Activated CD8-positive, alpha-beta T cell treated with anti-CD3 and anti-CD28 coated beads, Interleukin-2, amount 10 ng/mL, durations not matched to agents 7 days and 5 days (primary cell): ENCODE data around the gene OR51L1. TPM values are rescaled to one million over a fixed set of nuclear protein-coding genes. Genes with fewer than 3 reads are reported as not detected.

Source experiments
- ATAC-seq: fragments of 150-1000 bp; cut with Tn5 transposase; one replicate; pipeline ENCODE4 v1.10.0; 2021; ENCODE audit warnings: moderate library complexity
- CTCF ChIA-PET: fragments of 350-600 bp; sonication (Branson Sonifier 250); formaldehyde crosslinking; loops from one replicate; lab custom pipeline; 2021; ENCODE audit warnings: antibody characterized with exemption; lab: Charles Lee
- POLR2A ChIA-PET: fragments of 350-600 bp; sonication (Branson Sonifier 250); formaldehyde crosslinking; loops from one replicate; lab custom pipeline; 2021; ENCODE audit warnings: antibody characterized with exemption; lab: Charles Lee
- DNase-seq: peaks from one replicate; pipeline ENCODE4 v3.0.0-alpha.2; 2020
- H3K27ac Mint-ChIP-seq: one replicate; pipeline ENCODE4 v1.8.0; 2021; ENCODE audit warnings: mild to moderate bottlenecking, mixed read lengths
- H3K27me3 Mint-ChIP-seq: one replicate; pipeline ENCODE4 v1.8.0; 2021; ENCODE audit warnings: low read depth, mixed read lengths
- H3K36me3 Mint-ChIP-seq: one replicate; pipeline ENCODE4 v1.8.0; 2021; ENCODE audit warnings: low read depth, mixed read lengths
- H3K4me1 Mint-ChIP-seq: one replicate; pipeline ENCODE4 v1.8.0; 2021; ENCODE audit warnings: low read depth, mixed read lengths
- H3K4me3 Mint-ChIP-seq: one replicate; pipeline ENCODE4 v1.8.0; 2021; ENCODE audit warnings: mild to moderate bottlenecking, mixed read lengths
- H3K9me3 Mint-ChIP-seq: one replicate; pipeline ENCODE4 v1.8.0; 2022; ENCODE audit warnings: mixed read lengths; ENCODE audit not compliant: insufficient read depth
- total RNA-seq, 2 experiments: library from RNA; stranded (reverse); gene quantifications; one replicate each; pipeline ENCODE4 v1.2.3, GENCODE V29; 2021

OR51L1 gene
- total RNA-seq, 2 experiments from 2014 or later = not detected

- DNase-seq = no peak
- ATAC-seq = no peak
- ChIA-PET CTCF (no interaction called here), POLR2A (no interaction called here)
- Mint-ChIP-seq H3K4me3 (no peak overlapping the region), H3K27ac (no peak overlapping the region), H3K4me1 (no peaks in the 10 kb centered on the region), H3K27me3 (no peaks in the 10 kb centered on the region), H3K36me3 (no peaks in the 10 kb centered on the region), H3K9me3 (no peaks in the 10 kb centered on the region)
Observed at GRCh38 chr11:5007561-5007960, 12.9 kb downstream of the OR51L1 start.

GRCh38 chr11:5011254-5011653, 16.6 kb downstream of the OR51L1 start:
- Mint-ChIP-seq H3K36me3 (no peaks in the 10 kb centered on the region), H3K4me1 (no peaks in the 10 kb centered on the region), H3K9me3 (no peaks in the 10 kb centered on the region), H3K27me3 (no peaks in the 10 kb centered on the region), H3K27ac (no peak overlapping the region), H3K4me3 (no peak overlapping the region)
- POLR2A ChIA-PET = no interaction called here
- ATAC-seq = no peak
- CTCF ChIA-PET = no interaction called here
- DNase-seq = no peak

- DNase-seq = no peak
- ChIA-PET CTCF (no interaction called here), POLR2A (no interaction called here)
- no peaks in the 10 kb centered on the region for H3K27me3 Mint-ChIP-seq
- no peaks in the 10 kb centered on the region for H3K36me3 Mint-ChIP-seq
- H3K4me3 Mint-ChIP-seq = no peak overlapping the region
- no peak for ATAC-seq
- H3K27ac Mint-ChIP-seq = no peak overlapping the region
- no peaks in the 10 kb centered on the region for H3K9me3 Mint-ChIP-seq
- H3K4me1 Mint-ChIP-seq = no peaks in the 10 kb centered on the region
Observed at GRCh38 chr11:5013012-5013411, 18.4 kb downstream of the OR51L1 start.

GRCh38 chr11:5021996-5022395, 27.3 kb downstream of the OR51L1 start:
- Mint-ChIP-seq H3K4me1 (no peaks in the 10 kb centered on the region), H3K9me3 (peaks cover 4% of the 10 kb centered on the region), H3K36me3 (no peaks in the 10 kb centered on the region), H3K27ac (no peak overlapping the region), H3K27me3 (no peaks in the 10 kb centered on the region), H3K4me3 (no peak overlapping the region)
- DNase-seq (no peak), ATAC-seq (no peak)
- ChIA-PET POLR2A (no interaction called here), CTCF (no interaction called here)

GRCh38 chr11:5036669-5037068, 42.0 kb downstream of the OR51L1 start:
- Mint-ChIP-seq H3K4me1 (no peaks in the 10 kb centered on the region), H3K36me3 (no peaks in the 10 kb centered on the region), H3K27ac (no peak overlapping the region), H3K27me3 (no peaks in the 10 kb centered on the region), H3K4me3 (no peak overlapping the region), H3K9me3 (no peaks in the 10 kb centered on the region)
- DNase-seq (no peak), ATAC-seq (no peak)
- ChIA-PET POLR2A (no interaction called here), CTCF (no interaction called here)

GRCh38 chr11:5037926-5038325, 43.3 kb downstream of the OR51L1 start:
- no peaks in the 10 kb centered on the region for H3K4me1 Mint-ChIP-seq
- no peaks in the 10 kb centered on the region for H3K36me3 Mint-ChIP-seq
- ATAC-seq (no peak), DNase-seq (no peak)
- no peak overlapping the region for H3K4me3 Mint-ChIP-seq
- no peak overlapping the region for H3K27ac Mint-ChIP-seq
- POLR2A ChIA-PET = no interaction called here
- no peaks in the 10 kb centered on the region for H3K9me3 Mint-ChIP-seq
- H3K27me3 Mint-ChIP-seq = no peaks in the 10 kb centered on the region
- CTCF ChIA-PET = no interaction called here

- ChIA-PET CTCF (no interaction called here), POLR2A (no interaction called here)
- H3K4me3 Mint-ChIP-seq = no peak overlapping the region
- H3K9me3 Mint-ChIP-seq = no peaks in the 10 kb centered on the region
- ATAC-seq (no peak), DNase-seq (no peak)
- no peaks in the 10 kb centered on the region for H3K27me3 Mint-ChIP-seq
- no peaks in the 10 kb centered on the region for H3K36me3 Mint-ChIP-seq
- H3K27ac Mint-ChIP-seq = no peak overlapping the region
- no peaks in the 10 kb centered on the region for H3K4me1 Mint-ChIP-seq
Observed at GRCh38 chr11:5038341-5038740, 43.7 kb downstream of the OR51L1 start.

- Mint-ChIP-seq H3K36me3 (no peaks in the 10 kb centered on the region), H3K4me1 (no peaks in the 10 kb centered on the region), H3K4me3 (no peak overlapping the region), H3K9me3 (no peaks in the 10 kb centered on the region), H3K27me3 (no peaks in the 10 kb centered on the region), H3K27ac (no peak overlapping the region)
- ChIA-PET POLR2A (no interaction called here), CTCF (no interaction called here)
- no peak for ATAC-seq
- no peak for DNase-seq
Observed at GRCh38 chr11:5040876-5041275, 46.2 kb downstream of the OR51L1 start.

GRCh38 chr11:5042091-5042490, 47.4 kb downstream of the OR51L1 start:
- no peak overlapping the region for H3K4me3 Mint-ChIP-seq
- POLR2A ChIA-PET = no interaction called here
- H3K36me3 Mint-ChIP-seq = no peaks in the 10 kb centered on the region
- CTCF ChIA-PET = no interaction called here
- H3K27me3 Mint-ChIP-seq = no peaks in the 10 kb centered on the region
- H3K9me3 Mint-ChIP-seq = no peaks in the 10 kb centered on the region
- ATAC-seq (no peak), DNase-seq (no peak)
- no peaks in the 10 kb centered on the region for H3K4me1 Mint-ChIP-seq
- no peak overlapping the region for H3K27ac Mint-ChIP-seq

- POLR2A ChIA-PET = no interaction called here
- CTCF ChIA-PET = no interaction called here
- no peaks in the 10 kb centered on the region for H3K27me3 Mint-ChIP-seq
- no peak overlapping the region for H3K4me3 Mint-ChIP-seq
- no peaks in the 10 kb centered on the region for H3K9me3 Mint-ChIP-seq
- H3K27ac Mint-ChIP-seq = no peak overlapping the region
- H3K4me1 Mint-ChIP-seq = no peaks in the 10 kb centered on the region
- no peak for ATAC-seq
- no peaks in the 10 kb centered on the region for H3K36me3 Mint-ChIP-seq
- DNase-seq = no peak
Observed at GRCh38 chr11:5043380-5043779, 48.7 kb downstream of the OR51L1 start.

- Mint-ChIP-seq H3K27me3 (no peaks in the 10 kb centered on the region), H3K4me3 (no peak within 1 kb of the TSS), H3K4me1 (no peaks in the 10 kb centered on the region), H3K9me3 (no peaks in the 10 kb centered on the region), H3K36me3 (no peaks in the 10 kb centered on the region), H3K27ac (no peak within 1 kb of the TSS)
- no peak for ATAC-seq
- no peak for DNase-seq
- POLR2A ChIA-PET = no interaction called here
- CTCF ChIA-PET = no interaction called here
Observed at GRCh38 chr11:5046226-5046625, 51.6 kb downstream of the OR51L1 start, which contains the start of gene OR52J3. Gene OR52J3 (plus strand): TSS chr11:5046526. CDS start chr11:5046526, 0 bp downstream.

GRCh38 chr11:5046754-5047330, 52.2 kb downstream of the OR51L1 start:
- ATAC-seq = no peak
- CTCF ChIA-PET = no interaction called here
- POLR2A ChIA-PET = no interaction called here
- H3K27me3 Mint-ChIP-seq = no peaks in the 10 kb centered on the region
- no peak overlapping the region for H3K4me3 Mint-ChIP-seq
- no peak for DNase-seq
- no peaks in the 10 kb centered on the region for H3K4me1 Mint-ChIP-seq
- no peaks in the 10 kb centered on the region for H3K9me3 Mint-ChIP-seq
- H3K27ac Mint-ChIP-seq = no peak overlapping the region
- H3K36me3 Mint-ChIP-seq = no peaks in the 10 kb centered on the region
